RWPE2 (cell line): ENCODE measurements around the gene AKAP12.

Experiments used
- ATAC-seq: fragments of 200-7000 bp; cut with Tn5 transposase; 3 replicates; pipeline ENCODE4 v1.9.1; 2021; ENCODE audit warnings: low read depth
- DNase-seq: peaks from one replicate; pipeline ENCODE4 v3.0.0-alpha.2; 2020; ENCODE audit warnings: low spot score
- H3K27ac ChIP-seq: fragments of 450-650 bp; 2 replicates; pipeline ENCODE4 v1.5.1; 2017; ENCODE audit warnings: mild to moderate bottlenecking; ENCODE audit not compliant: poor library complexity, severe bottlenecking
- H3K27me3 ChIP-seq: fragments of 250-450 bp; sonication (Bioruptor Pico); 2 replicates; pipeline ENCODE4 v1.5.1; 2021; ENCODE audit warnings: mild to moderate bottlenecking, moderate library complexity; ENCODE audit not compliant: insufficient read depth, poor library complexity, severe bottlenecking
- H3K36me3 ChIP-seq: fragments of 250-450 bp; sonication (Bioruptor Pico); 2 replicates; pipeline ENCODE4 v1.5.1; 2020; ENCODE audit warnings: low read depth, mild to moderate bottlenecking, moderate library complexity
- H3K4me1 ChIP-seq: fragments of 250-450 bp; sonication (Bioruptor Pico); 2 replicates; pipeline ENCODE4 v1.5.1; 2021; ENCODE audit warnings: mild to moderate bottlenecking, moderate library complexity; ENCODE audit not compliant: insufficient read depth, poor library complexity, severe bottlenecking
- H3K4me3 ChIP-seq: fragments of 250-450 bp; sonication (Bioruptor Pico); 2 replicates; pipeline ENCODE4 v1.5.1; 2021; ENCODE audit warnings: mild to moderate bottlenecking, moderate library complexity; ENCODE audit not compliant: severe bottlenecking
- H3K9me3 ChIP-seq: fragments of 250-450 bp; sonication (Bioruptor Pico); 2 replicates; pipeline ENCODE4 v1.5.1; 2021; ENCODE audit warnings: mild to moderate bottlenecking, moderate library complexity; ENCODE audit not compliant: severe bottlenecking
- CTCF ChIP-seq: fragments of 450-650 bp; IDR thresholded peaks from one replicate; pipeline ENCODE4 v1.5.1; 2017; ENCODE audit warnings: mild to moderate bottlenecking, moderate library complexity; ENCODE audit not compliant: poor library complexity, severe bottlenecking

The AKAP12 gene

GRCh38 chr6:151239603-151240035 is at the start of gene AKAP12:
TSS of gene AKAP12 (plus strand) at chr6:151239967. CDS start at chr6:151240563, 596 bp downstream.
- TF ChIP-seq CTCF, result no peak
- H3K4me1 ChIP-seq, result no peaks in the 10 kb centered on the region
- no peak within 1 kb of the TSS for H3K27ac ChIP-seq
- DNase-seq (no peak), ATAC-seq (no peak; the same call in 2 of the 3 replicates)
- H3K4me3 ChIP-seq, result peak within 1 kb of the TSS; percentile 45
- H3K9me3 ChIP-seq, result no peaks in the 10 kb centered on the region
- H3K36me3 ChIP-seq, result no peaks in the 10 kb centered on the region
- H3K27me3 ChIP-seq, result no peaks in the 10 kb centered on the region

GRCh38 chr6:151191527-151191926 is 48.2 kb upstream of the AKAP12 start:
- H3K27ac ChIP-seq, result no peak overlapping the region
- no peak for DNase-seq

GRCh38 chr6:151196555-151196954 is 43.2 kb upstream of the AKAP12 start:
- Histone ChIP-seq H3K4me1 (no peaks in the 10 kb centered on the region), H3K27me3 (no peaks in the 10 kb centered on the region), H3K4me3 (no peak overlapping the region), H3K27ac (no peak overlapping the region), H3K9me3 (no peaks in the 10 kb centered on the region), H3K36me3 (no peaks in the 10 kb centered on the region)
- ATAC-seq, result no peak
- no peak for DNase-seq
- no peak for TF ChIP-seq CTCF

More at GRCh38 chr6:151191527-151191926, 48.2 kb upstream of the AKAP12 start:
- TF ChIP-seq CTCF, result no peak
- no peaks in the 10 kb centered on the region for H3K9me3 ChIP-seq
- ATAC-seq, result no peak
- no peaks in the 10 kb centered on the region for H3K4me1 ChIP-seq
- H3K27me3 ChIP-seq, result no peaks in the 10 kb centered on the region
- no peaks in the 10 kb centered on the region for H3K36me3 ChIP-seq
- no peak overlapping the region for H3K4me3 ChIP-seq

GRCh38 chr6:151197556-151197955 is 42.2 kb upstream of the AKAP12 start:
- Histone ChIP-seq H3K27ac (no peak overlapping the region), H3K4me3 (no peak overlapping the region), H3K9me3 (no peaks in the 10 kb centered on the region), H3K4me1 (no peaks in the 10 kb centered on the region), H3K27me3 (no peaks in the 10 kb centered on the region), H3K36me3 (no peaks in the 10 kb centered on the region)
- TF ChIP-seq CTCF, result no peak
- no peak for DNase-seq
- ATAC-seq, result no peak

GRCh38 chr6:151199991-151200390 is 39.8 kb upstream of the AKAP12 start:
- Histone ChIP-seq H3K9me3 (no peaks in the 10 kb centered on the region), H3K4me1 (no peaks in the 10 kb centered on the region), H3K27ac (no peak overlapping the region), H3K27me3 (no peaks in the 10 kb centered on the region), H3K36me3 (no peaks in the 10 kb centered on the region), H3K4me3 (no peak overlapping the region)
- no peak for TF ChIP-seq CTCF
- ATAC-seq (no peak), DNase-seq (no peak)
